Panc1 (cell line): ENCODE measurements around the gene BUD31. TPM values are rescaled to one million over a fixed set of nuclear protein-coding genes. Genes with fewer than 3 reads are reported as not detected.

Experiments
- ATAC-seq: fragments of 200-7000 bp; cut with Tn5 transposase; 2 replicates; pipeline ENCODE4 v1.9.1; 2020; ENCODE audit warnings: mild to moderate bottlenecking, moderate library complexity
- BruUV-seq: library from RNA; stranded (reverse); fragments of 400-500 nt; replicated peaks from 2 replicates; lab custom pipeline; 2021; lab: Mats Ljungman, UMichigan
- CTCF ChIA-PET: fragments of 300-600 bp; sonication (Branson Sonifier 250); formaldehyde crosslinking; loops from one replicate; lab custom pipeline; 2022; ENCODE audit warnings: antibody characterized with exemption; lab: Charles Lee
- POLR2A ChIA-PET: fragments of 300-600 bp; sonication (Branson Sonifier 250); formaldehyde crosslinking; loops from one replicate; lab custom pipeline; 2022; ENCODE audit warnings: antibody characterized with exemption; lab: Charles Lee
- DNase-seq: peaks from one replicate; pipeline ENCODE4 v3.0.0-alpha.2; 2010; ENCODE audit warnings: low read depth, low spot score
- H3K27ac ChIP-seq: 2 replicates; pipeline ENCODE4 v1.5.1; 2011; ENCODE audit warnings: mild to moderate bottlenecking, low read length, inconsistent platforms
- H3K27me3 ChIP-seq: fragments of 200-500 bp; sonication (Bioruptor generic); 2 replicates; pipeline ENCODE4 v1.6.0; 2014; ENCODE audit warnings: low read length, inconsistent platforms; ENCODE audit not compliant: control insufficient read depth, insufficient read depth
- H3K36me3 ChIP-seq: fragments of 200-500 bp; sonication (Bioruptor generic); 2 replicates; pipeline ENCODE4 v1.5.1; 2014; ENCODE audit warnings: inconsistent platforms, mild to moderate bottlenecking, low read length, moderate library complexity; ENCODE audit not compliant: control insufficient read depth, insufficient read depth
- H3K4me1 ChIP-seq: 2 replicates; pipeline ENCODE4 v1.5.1; 2011; ENCODE audit warnings: inconsistent platforms, mild to moderate bottlenecking, low read length, moderate library complexity; ENCODE audit not compliant: control insufficient read depth, insufficient read depth
- H3K4me3 ChIP-seq, 2 experiments: 2 replicates each; pipeline ENCODE4 v1.5.1; 2011 to 2012; ENCODE audit warnings: low read depth in 2 of 2, low read length in 2 of 2, mild to moderate bottlenecking in 2 of 2, inconsistent platforms in 1 of 2, moderate library complexity in 1 of 2
- H3K9me3 ChIP-seq: fragments of 200-500 bp; sonication (Bioruptor generic); 2 replicates; pipeline ENCODE4 v1.5.1; 2014; ENCODE audit warnings: low read depth, mild to moderate bottlenecking, inconsistent platforms, low read length, moderate library complexity; ENCODE audit not compliant: control insufficient read depth, insufficient read depth
- CTCF ChIP-seq: fragments of 450-650 bp; IDR thresholded peaks from 2 replicates; pipeline ENCODE4 v1.5.1; 2017; ENCODE audit warnings: mild to moderate bottlenecking
- POLR2AphosphoS5 ChIP-seq: IDR thresholded peaks from 2 replicates; pipeline ENCODE4 v1.6.1; 2012; ENCODE audit warnings: mild to moderate bottlenecking, low read depth, low read length, moderate library complexity
- REST ChIP-seq, 2 experiments: IDR thresholded peaks; 2 replicates each; pipeline ENCODE4 v1.6.1; 2011 to 2012; ENCODE audit warnings: low read depth in 2 of 2, control low read depth in 1 of 2, low read length in 1 of 2, mild to moderate bottlenecking in 1 of 2, moderate library complexity in 1 of 2; ENCODE audit not compliant: insufficient read depth in 1 of 2
- SIN3A ChIP-seq: IDR thresholded peaks from 2 replicates; pipeline ENCODE4 v1.6.1; 2012; ENCODE audit warnings: low read depth, mild to moderate bottlenecking, low read length, moderate library complexity, borderline replicate concordance; ENCODE audit not compliant: insufficient read depth
- TCF7L2 ChIP-seq: IDR thresholded peaks from 2 replicates; pipeline ENCODE4 v1.6.1; 2011; ENCODE audit warnings: mild to moderate bottlenecking, low read depth, low read length, inconsistent platforms
- in situ Hi-C: cut with HindIII; loops from 2 replicates; pipeline ENCODE4 v1.10.0; 2016; ENCODE audit warnings: low sequenced_read_pairs, low pct_unique_long_range_greater_than_20kb
- intact Hi-C: fragments of 100-400 bp; cut with micrococcal nuclease; formaldehyde crosslinking; loops from one replicate; pipeline ENCODE4 v1.10.0; 2022; ENCODE audit not compliant: unreplicated experiment
- total RNA-seq: library from RNA; stranded (reverse); gene quantifications from one replicate; pipeline ENCODE4 v1.2.1, GENCODE V29; 2021; ENCODE audit not compliant: unreplicated experiment

The BUD31 gene
- total RNA-seq, 1 experiment from 2014 or later, result 179 TPM

GRCh38 chr7:99404977-99405320 lies 3.8 kb upstream of the BUD31 start:
- H3K4me1 ChIP-seq, result peaks cover 12% of the 10 kb centered on the region
- intact Hi-C loops, result no loop called here
- peaks cover 20% of the 10 kb centered on the region for H3K36me3 ChIP-seq
- CTCF ChIA-PET, result no interaction called here
- no peak overlapping the region for H3K4me3 ChIP-seq
- no peak for TF ChIP-seq CTCF
- TF ChIP-seq TCF7L2, result no peak
- no peak for TF ChIP-seq POLR2AphosphoS5
- no peak for TF ChIP-seq REST (IDR thresholded peaks at IDR 0.05; ENCODE audit: insufficient read depth in 1 of 2, low read depth in 2 of 2, low read length in 1 of 2)
- POLR2A ChIA-PET, result no interaction called here
- DNase-seq (no peak), ATAC-seq (no peak)
- no peaks in the 10 kb centered on the region for H3K27me3 ChIP-seq
- no peaks in the 10 kb centered on the region for H3K9me3 ChIP-seq
- BruUV-seq, result no TSS peak
- in situ Hi-C loops, result no loop called here
- no peak overlapping the region for H3K27ac ChIP-seq

GRCh38 chr7:99406557-99406956 lies 2.2 kb upstream of the BUD31 start:
- no peak for DNase-seq
- intact Hi-C loops (no loop called here), in situ Hi-C loops (no loop called here)

More at GRCh38 chr7:99406557-99406956, 2.2 kb upstream of the BUD31 start:
- BruUV-seq, result no TSS peak
- Histone ChIP-seq H3K36me3 (peaks cover 28% of the 10 kb centered on the region), H3K9me3 (no peaks in the 10 kb centered on the region), H3K27me3 (no peaks in the 10 kb centered on the region), H3K4me1 (peaks cover 19% of the 10 kb centered on the region), H3K4me3 (peak overlapping the region; percentile 96 to 100), H3K27ac (peak overlapping the region; percentile 98)
- ATAC-seq, result no peak
- no peak for TF ChIP-seq REST (IDR thresholded peaks at IDR 0.05; ENCODE audit: insufficient read depth in 1 of 2, low read depth in 2 of 2, low read length in 1 of 2)
- no peak for TF ChIP-seq TCF7L2
- no peak for TF ChIP-seq SIN3A
- no peak for TF ChIP-seq CTCF
- TF ChIP-seq POLR2AphosphoS5, result no peak
- CTCF ChIA-PET, result no interaction called here
- POLR2A ChIA-PET, result no interaction called here
